ENCODE results near the gene CNBD2. TPM values are rescaled to one million over a fixed set of nuclear protein-coding genes. Genes with fewer than 3 reads are reported as not detected.
"Not testable (repeated sequence)": the region's sequence is repeated elsewhere in the genome, so short reads cannot be mapped to it uniquely, and the experiment has no call there.

CNBD2 gene
- total RNA-seq, 1 experiment from 2014 or later: 3.1 TPM

- H3K36me3 ChIP-seq (ENCODE audit: insufficient read depth, low read length, poor library complexity, severe bottlenecking): no peaks in the 10 kb centered on the region
- no peaks in the 10 kb centered on the region for H3K27me3 ChIP-seq (replicated peaks; ENCODE audit: insufficient read depth, low read depth, low read length, poor library complexity)
- CTCF ChIA-PET: no interaction called here
- POLR2A ChIA-PET (ENCODE audit: low non-redundant PET): no interaction called here
- peaks cover 7% of the 10 kb centered on the region for H3K4me1 ChIP-seq (ENCODE audit: insufficient read depth, low read length, poor library complexity, severe bottlenecking)
- TF ChIP-seq CTCF (conservative IDR thresholded peaks at IDR 0.05; ENCODE audit: low read depth, low read length) (no peak), EZH2 (IDR thresholded peaks at IDR 0.05; ENCODE audit: borderline replicate concordance, low read depth, low read length, poor library complexity, severe bottlenecking) (no peak)
- no peak for DNase-seq (ENCODE audit: low spot score)
- intact Hi-C loops (cut with micrococcal nuclease; ENCODE audit: unreplicated experiment): no loop called here
- BruUV-seq (replicated peaks): no TSS peak
- H3K4me3 ChIP-seq (ENCODE audit: low read depth, low read length, poor library complexity, severe bottlenecking): peak overlapping the region; percentile 60
- H3K27ac ChIP-seq (ENCODE audit: low read depth, low read length, poor library complexity, severe bottlenecking): no peak overlapping the region
- no peaks in the 10 kb centered on the region for H3K9me3 ChIP-seq (ENCODE audit: low read depth, low read length, poor library complexity, severe bottlenecking)
These were observed 97.1 kb downstream of the CNBD2 start for GRCh38 chr20:36065427-36065998.

- POLR2A ChIA-PET (ENCODE audit: low non-redundant PET): no interaction called here
These were observed 98.4 kb downstream of the CNBD2 start for GRCh38 chr20:36066777-36067176.

GRCh38 chr20:36068526-36068925 lies 100.1 kb downstream of the CNBD2 start:
- DNase-seq (ENCODE audit: low spot score); POLR2A ChIA-PET (ENCODE audit: low non-redundant PET); H3K9me3 ChIP-seq (ENCODE audit: low read depth, low read length, poor library complexity, severe bottlenecking); intact Hi-C loops (cut with micrococcal nuclease; ENCODE audit: unreplicated experiment); H3K36me3 ChIP-seq (ENCODE audit: insufficient read depth, low read length, poor library complexity, severe bottlenecking); BruUV-seq (replicated peaks); H3K27me3 ChIP-seq (replicated peaks; ENCODE audit: insufficient read depth, low read depth, low read length, poor library complexity); CTCF ChIA-PET; H3K4me3 ChIP-seq (ENCODE audit: low read depth, low read length, poor library complexity, severe bottlenecking); H3K27ac ChIP-seq (ENCODE audit: low read depth, low read length, poor library complexity, severe bottlenecking); H3K4me1 ChIP-seq (ENCODE audit: insufficient read depth, low read length, poor library complexity, severe bottlenecking): not testable (repeated sequence)

More at GRCh38 chr20:36066777-36067176, 98.4 kb downstream of the CNBD2 start:
- BruUV-seq (replicated peaks): no TSS peak
- CTCF ChIA-PET: no interaction called here
- Histone ChIP-seq H3K27me3 (replicated peaks; ENCODE audit: insufficient read depth, low read depth, low read length, poor library complexity) (no peaks in the 10 kb centered on the region), H3K4me1 (ENCODE audit: insufficient read depth, low read length, poor library complexity, severe bottlenecking) (peaks cover 7% of the 10 kb centered on the region), H3K36me3 (ENCODE audit: insufficient read depth, low read length, poor library complexity, severe bottlenecking) (no peaks in the 10 kb centered on the region), H3K9me3 (ENCODE audit: low read depth, low read length, poor library complexity, severe bottlenecking) (no peaks in the 10 kb centered on the region), H3K27ac (ENCODE audit: low read depth, low read length, poor library complexity, severe bottlenecking) (no peak overlapping the region), H3K4me3 (ENCODE audit: low read depth, low read length, poor library complexity, severe bottlenecking) (no peak overlapping the region)
- DNase-seq (ENCODE audit: low spot score): no peak
- no peak for TF ChIP-seq CTCF (conservative IDR thresholded peaks at IDR 0.05; ENCODE audit: low read depth, low read length)
- no peak for TF ChIP-seq EZH2 (IDR thresholded peaks at IDR 0.05; ENCODE audit: borderline replicate concordance, low read depth, low read length, poor library complexity, severe bottlenecking)
- intact Hi-C loops (cut with micrococcal nuclease; ENCODE audit: unreplicated experiment): no loop called here

- intact Hi-C loops (cut with micrococcal nuclease; ENCODE audit: unreplicated experiment): no loop called here
- Histone ChIP-seq H3K4me3 (ENCODE audit: low read depth, low read length, poor library complexity, severe bottlenecking) (no peak overlapping the region), H3K27me3 (replicated peaks; ENCODE audit: insufficient read depth, low read depth, low read length, poor library complexity) (no peaks in the 10 kb centered on the region), H3K36me3 (ENCODE audit: insufficient read depth, low read length, poor library complexity, severe bottlenecking) (no peaks in the 10 kb centered on the region), H3K9me3 (ENCODE audit: low read depth, low read length, poor library complexity, severe bottlenecking) (no peaks in the 10 kb centered on the region), H3K27ac (ENCODE audit: low read depth, low read length, poor library complexity, severe bottlenecking) (no peak overlapping the region), H3K4me1 (ENCODE audit: insufficient read depth, low read length, poor library complexity, severe bottlenecking) (peaks cover 7% of the 10 kb centered on the region)
- DNase-seq (ENCODE audit: low spot score): no peak
- no peak for TF ChIP-seq EZH2 (IDR thresholded peaks at IDR 0.05; ENCODE audit: borderline replicate concordance, low read depth, low read length, poor library complexity, severe bottlenecking)
- no peak for TF ChIP-seq CTCF (conservative IDR thresholded peaks at IDR 0.05; ENCODE audit: low read depth, low read length)
- no TSS peak for BruUV-seq (replicated peaks)
- CTCF ChIA-PET: no interaction called here
- POLR2A ChIA-PET (ENCODE audit: low non-redundant PET): no interaction called here
These were observed 102.1 kb downstream of the CNBD2 start for GRCh38 chr20:36070451-36070850.

All from A673 (cell line).